ENCODE measurements around the gene ARV1. TPM values are rescaled to one million over a fixed set of nuclear protein-coding genes. Genes with fewer than 3 reads are reported as not detected.

ARV1 gene
- total RNA-seq, 1 experiment from 2014 or later, result 4.0 TPM

DNA sequence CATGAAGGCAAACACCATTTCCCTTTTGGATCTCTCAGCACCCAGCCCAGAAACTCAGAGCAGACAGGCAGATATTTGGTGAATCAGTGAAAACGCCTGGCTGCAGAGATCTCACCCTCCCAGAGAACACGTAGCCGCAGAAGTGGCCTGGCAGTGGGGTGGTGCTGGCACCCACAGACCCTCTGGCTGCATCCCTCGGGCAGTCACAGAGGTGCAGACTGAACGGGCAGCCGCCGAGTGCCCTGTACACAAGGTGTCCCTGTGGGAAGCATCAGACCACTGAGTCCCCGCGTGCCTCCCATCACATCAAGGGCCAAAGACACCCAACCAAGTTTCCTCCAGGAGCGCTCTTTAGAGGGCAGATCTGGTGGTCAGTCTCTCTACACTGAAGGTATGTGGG lies 49.1 kb downstream of the ARV1 start:
- Histone ChIP-seq H3K36me3 (ENCODE audit: control insufficient read depth in 1 of 2, insufficient read depth in 2 of 2, low read length in 2 of 2) (no peaks in the 10 kb centered on the region), H3K27me3 (ENCODE audit: insufficient read depth, low read length) (no peaks in the 10 kb centered on the region), H2AFZ (ENCODE audit: low read depth, low read length, poor library complexity, severe bottlenecking) (no peak overlapping the region), H3K27ac (ENCODE audit: low read depth, low read length) (no peak overlapping the region), H3K79me2 (ENCODE audit: insufficient read depth, low read length) (peaks cover 44% of the 10 kb centered on the region), H3K9me2 (ENCODE audit: insufficient read depth) (no peaks in the 10 kb centered on the region), H3K4me2 (ENCODE audit: low read length) (no peak overlapping the region), H4K20me1 (ENCODE audit: insufficient read depth) (no peaks in the 10 kb centered on the region), H3K9me3 (ENCODE audit: control insufficient read depth in 1 of 2, insufficient read depth in 1 of 2, low read depth in 1 of 2, low read length in 2 of 2) (no peaks in the 10 kb centered on the region), H3K9ac (ENCODE audit: low read length) (no peak overlapping the region), H3K4me3 (replicated peaks in 1 of 2; ENCODE audit: low read depth in 1 of 2, low read length in 2 of 2) (no peak overlapping the region), H3K4me1 (ENCODE audit: control insufficient read depth in 1 of 2, insufficient read depth in 2 of 2, low read length in 2 of 2) (no peaks in the 10 kb centered on the region)
- no peak for TF ChIP-seq REST (IDR thresholded peaks at IDR 0.05; ENCODE audit: low read depth)
- no peak for TF ChIP-seq JUND (IDR thresholded peaks at IDR 0.05)
- no peak for TF ChIP-seq POLR2AphosphoS5 (IDR thresholded peaks at IDR 0.05; ENCODE audit: low read depth, low read length)
- TF ChIP-seq, protein P1, sequence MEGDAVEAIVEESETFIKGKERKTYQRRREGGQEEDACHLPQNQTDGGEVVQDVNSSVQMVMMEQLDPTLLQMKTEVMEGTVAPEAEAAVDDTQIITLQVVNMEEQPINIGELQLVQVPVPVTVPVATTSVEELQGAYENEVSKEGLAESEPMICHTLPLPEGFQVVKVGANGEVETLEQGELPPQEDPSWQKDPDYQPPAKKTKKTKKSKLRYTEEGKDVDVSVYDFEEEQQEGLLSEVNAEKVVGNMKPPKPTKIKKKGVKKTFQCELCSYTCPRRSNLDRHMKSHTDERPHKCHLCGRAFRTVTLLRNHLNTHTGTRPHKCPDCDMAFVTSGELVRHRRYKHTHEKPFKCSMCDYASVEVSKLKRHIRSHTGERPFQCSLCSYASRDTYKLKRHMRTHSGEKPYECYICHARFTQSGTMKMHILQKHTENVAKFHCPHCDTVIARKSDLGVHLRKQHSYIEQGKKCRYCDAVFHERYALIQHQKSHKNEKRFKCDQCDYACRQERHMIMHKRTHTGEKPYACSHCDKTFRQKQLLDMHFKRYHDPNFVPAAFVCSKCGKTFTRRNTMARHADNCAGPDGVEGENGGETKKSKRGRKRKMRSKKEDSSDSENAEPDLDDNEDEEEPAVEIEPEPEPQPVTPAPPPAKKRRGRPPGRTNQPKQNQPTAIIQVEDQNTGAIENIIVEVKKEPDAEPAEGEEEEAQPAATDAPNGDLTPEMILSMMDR (IDR thresholded peaks at IDR 0.05 in 2 of 3, conservative IDR thresholded peaks at IDR 0.05 in 1 of 3; ENCODE audit: borderline replicate concordance in 1 of 3, insufficient read depth in 1 of 3, low read depth in 2 of 3, low read length in 2 of 3), result no peak
- TF ChIP-seq ZNF274 (IDR thresholded peaks at IDR 0.05; ENCODE audit: low read depth, low read length), result no peak
- TF ChIP-seq SRF (IDR thresholded peaks at IDR 0.05; ENCODE audit: low read depth), result no peak
- TF ChIP-seq SP1 (IDR thresholded peaks at IDR 0.05; ENCODE audit: low read depth), result no peak
- TF ChIP-seq FOSL1 (IDR thresholded peaks at IDR 0.05; ENCODE audit: low read depth), result no peak
- TF ChIP-seq POLR2A (IDR thresholded peaks at IDR 0.05; ENCODE audit: borderline replicate concordance, extremely low read depth, insufficient read depth, insufficient read length), result no peak
- TF ChIP-seq, protein P2, sequence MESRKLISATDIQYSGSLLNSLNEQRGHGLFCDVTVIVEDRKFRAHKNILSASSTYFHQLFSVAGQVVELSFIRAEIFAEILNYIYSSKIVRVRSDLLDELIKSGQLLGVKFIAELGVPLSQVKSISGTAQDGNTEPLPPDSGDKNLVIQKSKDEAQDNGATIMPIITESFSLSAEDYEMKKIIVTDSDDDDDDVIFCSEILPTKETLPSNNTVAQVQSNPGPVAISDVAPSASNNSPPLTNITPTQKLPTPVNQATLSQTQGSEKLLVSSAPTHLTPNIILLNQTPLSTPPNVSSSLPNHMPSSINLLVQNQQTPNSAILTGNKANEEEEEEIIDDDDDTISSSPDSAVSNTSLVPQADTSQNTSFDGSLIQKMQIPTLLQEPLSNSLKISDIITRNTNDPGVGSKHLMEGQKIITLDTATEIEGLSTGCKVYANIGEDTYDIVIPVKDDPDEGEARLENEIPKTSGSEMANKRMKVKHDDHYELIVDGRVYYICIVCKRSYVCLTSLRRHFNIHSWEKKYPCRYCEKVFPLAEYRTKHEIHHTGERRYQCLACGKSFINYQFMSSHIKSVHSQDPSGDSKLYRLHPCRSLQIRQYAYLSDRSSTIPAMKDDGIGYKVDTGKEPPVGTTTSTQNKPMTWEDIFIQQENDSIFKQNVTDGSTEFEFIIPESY (IDR thresholded peaks at IDR 0.05; ENCODE audit: extremely low read depth, insufficient replicate concordance, low read length), result no peak
- TF ChIP-seq TCF7L2 (IDR thresholded peaks at IDR 0.05; ENCODE audit: borderline replicate concordance, extremely low read depth, insufficient read depth, insufficient read length), result no peak
- TF ChIP-seq ELF1 (IDR thresholded peaks at IDR 0.05; ENCODE audit: borderline replicate concordance, low read depth), result no peak
- no peak for TF ChIP-seq CBX3 (IDR thresholded peaks at IDR 0.05; ENCODE audit: low read depth)
- TF ChIP-seq, protein P3, sequence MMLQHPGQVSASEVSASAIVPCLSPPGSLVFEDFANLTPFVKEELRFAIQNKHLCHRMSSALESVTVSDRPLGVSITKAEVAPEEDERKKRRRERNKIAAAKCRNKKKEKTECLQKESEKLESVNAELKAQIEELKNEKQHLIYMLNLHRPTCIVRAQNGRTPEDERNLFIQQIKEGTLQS (IDR thresholded peaks at IDR 0.05), result no peak
- TF ChIP-seq EGR1 (IDR thresholded peaks at IDR 0.05; ENCODE audit: low read depth), result no peak
- no peak for TF ChIP-seq CEBPB (IDR thresholded peaks at IDR 0.05; ENCODE audit: low read depth)
- TF ChIP-seq MAX (IDR thresholded peaks at IDR 0.05), result no peak
- no peak for TF ChIP-seq YY1 (IDR thresholded peaks at IDR 0.05; ENCODE audit: extremely low read depth, insufficient replicate concordance, low read depth, low read length)
- TF ChIP-seq EZH2 (IDR thresholded peaks at IDR 0.05), result no peak
- TF ChIP-seq SIN3A (IDR thresholded peaks at IDR 0.05; ENCODE audit: low read depth), result no peak
- BruUV-seq (replicated peaks), result no TSS peak
- RAD21 ChIA-PET (ENCODE audit: low non-redundant PET in 1 of 2, low total read pairs in 2 of 2, uncharacterized antibody in 2 of 2, unreplicated experiment in 2 of 2), result no interaction called here
- POLR2A ChIA-PET, result no interaction called here
- DNase-seq (ENCODE audit: low read depth, low spot score), result no peak
- no peak for ATAC-seq
- CTCF ChIA-PET, result no interaction called here
- intact Hi-C loops (cut with micrococcal nuclease), result no loop called here

Measured in HCT116 (cell line).